GM23248 (cell line): ENCODE measurements around the gene OGT.

Experiments used
- EZH2 ChIP-seq: fragments of 200-600 bp; sonication (generic); IDR thresholded peaks from 2 replicates; pipeline ENCODE4 v1.6.1; 2018; ENCODE audit warnings: antibody characterized with exemption, mild to moderate bottlenecking; ENCODE audit not compliant: insufficient read depth, poor library complexity, severe bottlenecking
- EZH2phosphoT487 ChIP-seq: fragments of 200-600 bp; sonication (generic); IDR thresholded peaks from 2 replicates; pipeline ENCODE4 v1.6.1; 2018; ENCODE audit warnings: antibody characterized with exemption, moderate library complexity, mild to moderate bottlenecking, low read depth; ENCODE audit not compliant: insufficient read depth

DNA sequence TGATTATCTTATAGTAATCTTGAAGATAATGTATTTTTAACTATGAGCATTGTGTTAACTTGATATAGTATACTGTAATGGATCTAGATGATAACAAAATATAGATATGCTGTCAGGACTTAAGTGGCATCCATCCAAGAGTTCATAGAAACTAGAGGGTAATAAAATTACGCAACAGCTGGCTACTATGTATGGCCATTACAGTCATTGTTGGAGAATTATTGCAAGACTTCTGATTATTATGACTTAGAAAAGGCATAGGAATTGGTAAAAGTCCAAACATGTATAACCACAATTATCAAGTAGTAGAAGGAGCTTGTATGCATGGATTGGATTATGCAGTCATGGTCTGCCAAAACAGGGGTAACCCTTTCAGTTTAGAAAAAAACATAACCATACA lies 9.5 kb downstream of the OGT start:
- TF ChIP-seq EZH2 (no peak), EZH2phosphoT487 (no peak)
